GM15510 (cell line): ENCODE data around the gene NES.

Source experiments
- POLR2A ChIP-seq: IDR thresholded peaks from 3 replicates; pipeline ENCODE4 v1.6.1; 2011; ENCODE audit warnings: borderline replicate concordance; ENCODE audit not compliant: insufficient read length; ENCODE audit errors: extremely low read depth

NES gene

GRCh38 chr1:156660752-156661112 lies 16.5 kb downstream of the NES start:
- no peak for TF ChIP-seq POLR2A

GRCh38 chr1:156659988-156660751 lies 17.0 kb downstream of the NES start:
- TF ChIP-seq POLR2A = peak; percentile 37

GRCh38 chr1:156659661-156659987 lies 17.6 kb downstream of the NES start:
- no peak for TF ChIP-seq POLR2A

- no peak for TF ChIP-seq POLR2A
Measured at GRCh38 chr1:156658945-156659574, 18.1 kb downstream of the NES start.

GRCh38 chr1:156658496-156658895 lies 18.7 kb downstream of the NES start:
- TF ChIP-seq POLR2A = no peak

GRCh38 chr1:156657741-156658319 lies 19.4 kb downstream of the NES start:
- TF ChIP-seq POLR2A = no peak

GRCh38 chr1:156656806-156657740 lies 20.1 kb downstream of the NES start:
- TF ChIP-seq POLR2A = no peak

GRCh38 chr1:156655904-156656516 lies 21.2 kb downstream of the NES start:
- no peak for TF ChIP-seq POLR2A

- no peak for TF ChIP-seq POLR2A
Measured at GRCh38 chr1:156655151-156655903, 21.9 kb downstream of the NES start.

- no peak for TF ChIP-seq POLR2A
Measured at GRCh38 chr1:156654700-156655099, 22.5 kb downstream of the NES start.

GRCh38 chr1:156652992-156653355 lies 24.2 kb downstream of the NES start:
- TF ChIP-seq POLR2A = no peak

GRCh38 chr1:156652131-156652991 lies 24.8 kb downstream of the NES start:
- TF ChIP-seq POLR2A = no peak

GRCh38 chr1:156648951-156649350 lies 28.3 kb downstream of the NES start:
- TF ChIP-seq POLR2A = no peak

GRCh38 chr1:156648496-156648895 lies 28.7 kb downstream of the NES start:
- no peak for TF ChIP-seq POLR2A

- TF ChIP-seq POLR2A = no peak
Measured at GRCh38 chr1:156647351-156647750, 29.9 kb downstream of the NES start.
